T-helper 1 cell treated with Interleukin-12 subunit alpha and Interleukin-12 subunit beta and Interleukin-4 antibody, amounts not matched to agents 30 μg/mL and 1 μg/mL, for 36 hours (primary cell): ENCODE measurements around the gene ANKRD36C.
"Not testable (repeated sequence)": the region's sequence is repeated elsewhere in the genome, so short reads cannot be mapped to it uniquely, and the experiment has no call there.

ENCODE experiments used
- H3K27ac Mint-ChIP-seq: one replicate; pipeline ENCODE4 v1.8.0; 2021; ENCODE audit warnings: mild to moderate bottlenecking, mixed read lengths
- H3K27me3 Mint-ChIP-seq: one replicate; pipeline ENCODE4 v1.8.0; 2021; ENCODE audit warnings: low read depth, mixed read lengths
- H3K36me3 Mint-ChIP-seq: one replicate; pipeline ENCODE4 v1.8.0; 2021; ENCODE audit warnings: low read depth, mixed read lengths
- H3K4me1 Mint-ChIP-seq: one replicate; pipeline ENCODE4 v1.8.0; 2021; ENCODE audit warnings: low read depth, mixed read lengths
- H3K4me3 Mint-ChIP-seq: one replicate; pipeline ENCODE4 v1.8.0; 2021; ENCODE audit warnings: mild to moderate bottlenecking, moderate library complexity, mixed read lengths
- H3K9me3 Mint-ChIP-seq: one replicate; pipeline ENCODE4 v1.8.0; 2021; ENCODE audit warnings: mixed read lengths

The ANKRD36C gene

DNA sequence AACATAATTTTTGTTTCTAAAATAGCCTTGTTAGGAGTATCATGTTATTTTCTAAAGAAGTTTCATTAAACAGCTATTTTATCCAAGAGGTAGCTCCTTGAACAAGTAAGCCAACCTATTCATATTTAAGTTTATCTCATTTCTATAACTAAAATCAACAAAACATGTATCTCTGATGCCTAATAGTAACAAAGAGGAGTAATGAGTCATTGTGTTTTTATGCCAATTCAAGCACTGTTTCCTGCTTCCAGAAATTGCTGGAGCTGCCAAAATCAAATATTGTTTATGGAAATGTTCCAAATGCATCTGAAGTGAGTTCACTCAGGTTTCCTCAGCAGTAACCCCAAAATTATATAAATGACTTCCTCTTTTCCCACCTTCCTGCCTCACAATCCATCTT, 76.5 kb downstream of the ANKRD36C start:
- peaks cover 46% of the 10 kb centered on the region for H3K36me3 Mint-ChIP-seq
- not testable (repeated sequence) for H3K4me3 Mint-ChIP-seq, H3K27ac Mint-ChIP-seq, H3K9me3 Mint-ChIP-seq, H3K27me3 Mint-ChIP-seq, H3K4me1 Mint-ChIP-seq

GRCh38 chr2:95911431-95911830, 80.2 kb downstream of the ANKRD36C start:
- H3K27me3 Mint-ChIP-seq, H3K27ac Mint-ChIP-seq, H3K9me3 Mint-ChIP-seq, H3K4me1 Mint-ChIP-seq, H3K4me3 Mint-ChIP-seq: not testable (repeated sequence)
- H3K36me3 Mint-ChIP-seq = peaks cover 31% of the 10 kb centered on the region

- H3K9me3 Mint-ChIP-seq = not testable (repeated sequence)
These were observed 97.2 kb downstream of the ANKRD36C start for GRCh38 chr2:95894443-95894842.

DNA sequence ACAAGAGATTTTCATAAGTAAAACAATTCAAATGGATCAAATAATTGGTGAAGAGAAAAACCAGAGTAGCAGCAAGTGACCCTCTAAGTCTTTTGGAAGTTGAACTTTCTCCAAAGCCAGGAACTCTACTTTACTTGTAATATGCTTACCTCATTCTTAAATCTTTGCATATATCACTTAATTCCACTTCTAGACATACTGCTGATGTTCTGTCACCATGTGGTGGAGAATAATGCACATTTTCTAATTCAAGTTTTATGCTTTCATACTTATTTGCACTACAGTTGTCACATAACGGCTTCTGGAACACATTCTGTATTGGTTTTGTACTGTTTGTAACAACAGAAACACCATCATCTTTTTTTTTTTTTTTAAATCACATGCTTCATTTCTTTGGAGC, 123.7 kb downstream of the ANKRD36C start:
- H3K27ac Mint-ChIP-seq, H3K27me3 Mint-ChIP-seq, H3K9me3 Mint-ChIP-seq, H3K4me3 Mint-ChIP-seq, H3K4me1 Mint-ChIP-seq: not testable (repeated sequence)
- H3K36me3 Mint-ChIP-seq = peaks cover 14% of the 10 kb centered on the region

More at GRCh38 chr2:95894443-95894842, 97.2 kb downstream of the ANKRD36C start:
- H3K27me3 Mint-ChIP-seq, H3K4me3 Mint-ChIP-seq, H3K4me1 Mint-ChIP-seq, H3K27ac Mint-ChIP-seq: not testable (repeated sequence)
- H3K36me3 Mint-ChIP-seq = peaks cover 11% of the 10 kb centered on the region

DNA sequence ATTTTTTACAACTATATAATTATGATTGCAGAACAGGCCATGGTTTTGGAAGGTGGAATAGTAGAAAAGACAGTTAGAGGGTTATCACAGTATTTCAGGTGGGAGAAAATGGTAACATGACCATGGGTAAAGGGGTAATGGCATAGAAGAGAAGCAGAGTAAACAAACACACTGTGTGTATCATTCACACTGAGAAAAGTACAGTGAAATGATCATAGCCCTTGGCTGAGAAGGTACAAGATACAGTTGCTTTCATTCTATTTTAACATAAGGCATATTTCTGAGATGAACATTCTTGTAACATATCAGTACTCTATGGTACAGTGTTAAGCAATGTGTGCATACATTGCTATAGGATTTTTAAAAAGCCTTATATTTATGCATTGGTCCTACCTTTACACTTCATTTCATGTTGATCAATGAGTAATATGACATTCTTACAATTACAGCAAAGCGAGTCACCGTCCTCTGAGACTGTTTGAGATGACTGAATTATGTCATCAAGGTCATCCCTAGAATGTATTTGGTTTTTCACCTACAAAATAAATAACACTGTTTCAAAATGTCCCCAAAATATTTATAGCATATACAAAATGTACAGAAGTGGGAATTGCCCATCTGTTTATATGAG, 124.5 kb downstream of the ANKRD36C start:
- H3K36me3 Mint-ChIP-seq, H3K9me3 Mint-ChIP-seq, H3K27ac Mint-ChIP-seq, H3K4me3 Mint-ChIP-seq, H3K4me1 Mint-ChIP-seq, H3K27me3 Mint-ChIP-seq: not testable (repeated sequence)

DNA sequence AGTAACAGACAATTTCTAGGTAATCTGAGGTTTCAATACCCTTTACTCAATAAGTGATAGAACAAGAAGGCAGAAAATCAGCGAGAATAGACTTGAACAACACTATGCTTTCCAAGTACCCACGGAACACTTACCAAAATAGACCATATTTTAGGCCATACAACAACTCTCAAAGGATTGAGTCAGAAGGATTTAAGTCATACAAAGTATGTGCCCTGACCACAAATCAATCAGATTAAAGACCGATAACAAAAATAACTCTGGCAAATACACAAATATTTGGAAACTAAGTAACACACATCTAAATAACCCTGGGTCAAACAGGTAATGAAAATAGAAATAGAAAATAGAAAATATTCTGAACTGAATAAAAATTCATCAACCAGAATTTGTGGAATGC, 129.5 kb downstream of the ANKRD36C start:
- H3K4me1 Mint-ChIP-seq, H3K27me3 Mint-ChIP-seq, H3K27ac Mint-ChIP-seq, H3K9me3 Mint-ChIP-seq, H3K4me3 Mint-ChIP-seq, H3K36me3 Mint-ChIP-seq: not testable (repeated sequence)

DNA sequence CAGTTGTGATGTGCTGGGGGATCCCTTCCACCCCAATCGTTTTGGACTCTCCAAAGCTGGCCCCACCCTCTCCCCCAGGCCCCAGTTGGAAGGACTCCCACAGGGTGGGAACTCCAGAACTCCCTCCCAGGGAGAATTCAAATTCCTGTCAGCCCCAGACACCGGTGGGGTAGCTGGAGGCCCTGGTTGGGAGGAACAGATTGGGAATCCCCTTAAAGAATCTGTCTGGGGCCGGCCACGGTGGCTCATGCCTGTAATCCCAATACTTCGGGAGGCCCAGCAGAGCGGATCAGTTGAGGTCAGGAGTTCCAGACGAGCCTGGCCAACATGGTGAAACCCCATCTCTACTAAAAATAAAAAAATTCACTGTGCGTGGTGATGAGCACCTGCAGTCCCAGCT, 155.5 kb downstream of the ANKRD36C start:
- Mint-ChIP-seq H3K4me3 (no peak overlapping the region), H3K4me1 (no peaks in the 10 kb centered on the region), H3K36me3 (peaks cover 40% of the 10 kb centered on the region), H3K9me3 (peaks cover 7% of the 10 kb centered on the region), H3K27me3 (no peaks in the 10 kb centered on the region), H3K27ac (no peak overlapping the region)

- H3K27ac Mint-ChIP-seq, H3K4me3 Mint-ChIP-seq, H3K4me1 Mint-ChIP-seq, H3K27me3 Mint-ChIP-seq: not testable (repeated sequence)
- H3K36me3 Mint-ChIP-seq = peaks cover 50% of the 10 kb centered on the region
- H3K9me3 Mint-ChIP-seq = peaks cover 19% of the 10 kb centered on the region
These were observed 157.3 kb downstream of the ANKRD36C start for GRCh38 chr2:95834077-95835013.

- H3K27ac Mint-ChIP-seq, H3K4me1 Mint-ChIP-seq, H3K4me3 Mint-ChIP-seq, H3K27me3 Mint-ChIP-seq: not testable (repeated sequence)
- Mint-ChIP-seq H3K9me3 (peaks cover 58% of the 10 kb centered on the region), H3K36me3 (peaks cover 29% of the 10 kb centered on the region)
These were observed 167.4 kb downstream of the ANKRD36C start for GRCh38 chr2:95824218-95824617.

DNA sequence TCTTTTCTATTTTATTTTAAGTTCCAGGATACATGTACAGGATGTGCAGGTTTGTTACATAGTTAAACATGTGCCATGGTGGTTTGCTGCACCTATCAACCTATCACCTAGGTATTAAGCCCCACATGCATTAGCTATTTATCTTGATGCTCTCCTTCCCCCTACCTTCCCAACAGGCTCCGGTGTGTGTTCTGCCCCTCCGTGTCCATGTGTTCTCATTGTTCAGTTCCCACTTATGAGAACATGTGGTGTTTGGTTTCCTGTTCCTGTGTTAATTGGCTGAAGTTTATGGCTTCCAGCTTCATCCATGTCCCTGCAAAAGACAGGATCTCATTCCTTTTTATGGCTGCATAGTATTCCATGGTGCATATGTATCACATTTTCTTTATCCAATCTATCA, 174.1 kb downstream of the ANKRD36C start:
- H3K27ac Mint-ChIP-seq, H3K4me3 Mint-ChIP-seq, H3K4me1 Mint-ChIP-seq, H3K27me3 Mint-ChIP-seq: not testable (repeated sequence)
- H3K36me3 Mint-ChIP-seq = peaks cover 45% of the 10 kb centered on the region
- peaks cover 64% of the 10 kb centered on the region for H3K9me3 Mint-ChIP-seq

DNA sequence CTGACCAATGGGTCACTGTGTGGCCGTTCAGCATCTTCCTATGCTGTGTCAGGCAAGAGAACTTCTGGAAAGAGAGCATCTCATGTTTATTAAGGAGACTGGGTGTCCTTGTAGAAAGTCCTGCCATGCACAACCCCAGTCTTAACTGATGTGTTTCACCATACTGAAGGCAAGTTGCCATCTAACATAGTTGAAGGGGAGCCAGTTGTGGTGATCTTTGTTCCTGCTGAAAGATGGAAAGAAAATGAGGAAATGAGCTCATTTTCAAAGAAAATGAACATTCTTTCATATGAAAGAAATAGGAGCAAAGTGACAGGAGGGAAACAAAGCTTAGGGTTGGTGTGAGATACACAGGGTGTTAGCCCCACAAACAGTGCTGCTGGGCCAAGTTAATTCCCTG, 178.3 kb downstream of the ANKRD36C start:
- H3K27me3 Mint-ChIP-seq, H3K4me3 Mint-ChIP-seq, H3K27ac Mint-ChIP-seq, H3K4me1 Mint-ChIP-seq: not testable (repeated sequence)
- Mint-ChIP-seq H3K36me3 (peaks cover 49% of the 10 kb centered on the region), H3K9me3 (peaks cover 40% of the 10 kb centered on the region)

- Mint-ChIP-seq H3K9me3 (peaks cover 25% of the 10 kb centered on the region), H3K36me3 (peaks cover 9% of the 10 kb centered on the region), H3K27me3 (no peaks in the 10 kb centered on the region), H3K4me3 (no peak overlapping the region), H3K4me1 (no peaks in the 10 kb centered on the region), H3K27ac (no peak overlapping the region)
These were observed 191.7 kb downstream of the ANKRD36C start for GRCh38 chr2:95799892-95800291.

- not testable (repeated sequence) for H3K27ac Mint-ChIP-seq, H3K4me1 Mint-ChIP-seq, H3K27me3 Mint-ChIP-seq, H3K36me3 Mint-ChIP-seq, H3K4me3 Mint-ChIP-seq
- peaks cover 20% of the 10 kb centered on the region for H3K9me3 Mint-ChIP-seq
These were observed 192.3 kb downstream of the ANKRD36C start for GRCh38 chr2:95799147-95799889.

- not testable (repeated sequence) for H3K9me3 Mint-ChIP-seq, H3K27ac Mint-ChIP-seq, H3K4me1 Mint-ChIP-seq, H3K27me3 Mint-ChIP-seq, H3K4me3 Mint-ChIP-seq, H3K36me3 Mint-ChIP-seq
These were observed 195.2 kb downstream of the ANKRD36C start for GRCh38 chr2:95796249-95797099.
